Left ventricle myocardium superior (tissue), 1 donor: ENCODE results near the gene MYCBPAP. TPM values are rescaled to one million over a fixed set of nuclear protein-coding genes. Genes with fewer than 3 reads are reported as not detected.

Experiments
- ATAC-seq: fragments of 200-7000 bp; cut with Tn5 transposase; one replicate; pipeline ENCODE4 v1.9.1; 2020; ENCODE audit warnings: mild to moderate bottlenecking, moderate library complexity
- DNase-seq: peaks from one replicate; pipeline ENCODE4 v3.0.0-alpha.2; 2020
- intact Hi-C: fragments of 100-400 bp; cut with micrococcal nuclease; formaldehyde crosslinking; loops from one replicate; pipeline ENCODE4 v1.11.0; 2022
- total RNA-seq: library from RNA; stranded (reverse); fragmentation: NEBNext Ultra II Directional; extraction: Animal tissue kit (Norgen Biotek cat#: 25700); gene quantifications from one replicate; pipeline ENCODE4 v1.2.1, GENCODE V29; 2021
- donor health status: DM: no; HTN: yes; CAD: no; lungs with severe emphysema.

The MYCBPAP gene
- total RNA-seq, 1 donor from 2014 or later = 0.55 TPM

GRCh38 chr17:50542795-50543774 is 34.8 kb downstream of the MYCBPAP start:
- intact Hi-C loops = loop anchor here (5.0 kb wide), 1 partner anchor 61 kb away; no protein-coding TSS in a partner anchor
- peak; percentile 66 for DNase-seq

GRCh38 chr17:50544516-50544915 is 36.3 kb downstream of the MYCBPAP start:
- intact Hi-C loops = loop anchor here (5.0 kb wide), 1 partner anchor 62 kb away; no protein-coding TSS in a partner anchor
- no peak for ATAC-seq
- no peak for DNase-seq

More at GRCh38 chr17:50542795-50543774, 34.8 kb downstream of the MYCBPAP start:
- peak; percentile 38 for ATAC-seq

GRCh38 chr17:50545311-50545710 is 37.1 kb downstream of the MYCBPAP start:
- intact Hi-C loops = loop anchor here (5.0 kb wide), 1 partner anchor 82 kb away; no protein-coding TSS in a partner anchor
- DNase-seq (no peak), ATAC-seq (no peak)

GRCh38 chr17:50546701-50547034 is 38.4 kb downstream of the MYCBPAP start:
- DNase-seq (no peak), ATAC-seq (no peak)
- intact Hi-C loops = loop anchor here (5.0 kb wide), 1 partner anchor 81 kb away; no protein-coding TSS in a partner anchor

- intact Hi-C loops = loop anchor here (5.0 kb wide), 1 partner anchor 80 kb away; no protein-coding TSS in a partner anchor
- peak; percentile 84 for ATAC-seq
- peak; percentile 97 for DNase-seq
These were observed 38.9 kb downstream of the MYCBPAP start, which contains the start of gene SPATA20 for GRCh38 chr17:50547035-50547735. Gene SPATA20 (plus strand): TSS chr17:50547174. CDS start chr17:50547209, 35 bp downstream.

GRCh38 chr17:50547736-50548083 is 39.5 kb downstream of the MYCBPAP start:
- intact Hi-C loops = loop anchor here (5.0 kb wide), 1 partner anchor 80 kb away; no protein-coding TSS in a partner anchor
- ATAC-seq (no peak), DNase-seq (no peak)

- ATAC-seq = no peak
- intact Hi-C loops = loop anchor here (5.0 kb wide), 1 partner anchor 78 kb away; no protein-coding TSS in a partner anchor
- no peak for DNase-seq
These were observed 40.6 kb downstream of the MYCBPAP start for GRCh38 chr17:50548831-50549230.

GRCh38 chr17:50549256-50549941 is 41.2 kb downstream of the MYCBPAP start:
- intact Hi-C loops = loop anchor here (5.0 kb wide), 1 partner anchor 78 kb away; no protein-coding TSS in a partner anchor
- DNase-seq (no peak), ATAC-seq (no peak)

GRCh38 chr17:50549969-50550368 is 41.7 kb downstream of the MYCBPAP start:
- no peak for ATAC-seq
- no peak for DNase-seq
- intact Hi-C loops = loop anchor here (5.0 to 10.0 kb wide), 2 partner anchors 77 to 145 kb away; no protein-coding TSS in a partner anchor

- DNase-seq (peak; percentile 86), ATAC-seq (peak; percentile 77)
- intact Hi-C loops = loop anchor here (10.0 kb wide), 1 partner anchor 144 kb away; no protein-coding TSS in a partner anchor
These were observed 42.6 kb downstream of the MYCBPAP start for GRCh38 chr17:50550661-50551432.

GRCh38 chr17:50551433-50551815 is 43.2 kb downstream of the MYCBPAP start:
- DNase-seq (no peak), ATAC-seq (no peak)
- intact Hi-C loops = loop anchor here (10.0 kb wide), 1 partner anchor 143 kb away; no protein-coding TSS in a partner anchor

- ATAC-seq (no peak), DNase-seq (no peak)
- intact Hi-C loops = loop anchor here (10.0 kb wide), 1 partner anchor 143 kb away; no protein-coding TSS in a partner anchor
These were observed 43.6 kb downstream of the MYCBPAP start for GRCh38 chr17:50551884-50552283.

- intact Hi-C loops = loop anchor here (10.0 kb wide), 1 partner anchor 141 kb away; no protein-coding TSS in a partner anchor
- no peak for ATAC-seq
- no peak for DNase-seq
These were observed 46.0 kb downstream of the MYCBPAP start for GRCh38 chr17:50554201-50554600.

GRCh38 chr17:50556803-50557202 is 48.6 kb downstream of the MYCBPAP start:
- DNase-seq (peak; percentile 78), ATAC-seq (peak; percentile 44)
- intact Hi-C loops = loop anchor here (10.0 kb wide), 1 partner anchor 138 kb away; no protein-coding TSS in a partner anchor

- intact Hi-C loops = loop anchor here (10.0 kb wide), 1 partner anchor 137 kb away; no protein-coding TSS in a partner anchor
- DNase-seq (no peak), ATAC-seq (no peak)
These were observed 49.4 kb downstream of the MYCBPAP start for GRCh38 chr17:50557630-50558029.

GRCh38 chr17:50558091-50558490 is 49.9 kb downstream of the MYCBPAP start:
- ATAC-seq = no peak
- no peak for DNase-seq
- intact Hi-C loops = loop anchor here (10.0 kb wide), 1 partner anchor 137 kb away; no protein-coding TSS in a partner anchor

GRCh38 chr17:50558581-50558940 is 50.3 kb downstream of the MYCBPAP start:
- intact Hi-C loops = loop anchor here (10.0 kb wide), 1 partner anchor 136 kb away; no protein-coding TSS in a partner anchor
- no peak for DNase-seq
- ATAC-seq = no peak
